B cell (primary cell): ENCODE data around the gene REN. TPM values are rescaled to one million over a fixed set of nuclear protein-coding genes. Genes with fewer than 3 reads are reported as not detected.

ENCODE experiments used
- ATAC-seq: fragments of 200-7000 bp; cut with Tn5 transposase; one replicate; pipeline ENCODE4 v1.10.0; 2021; ENCODE audit warnings: low read depth, mild to moderate bottlenecking, moderate number of reproducible peaks, moderate library complexity
- CTCF ChIA-PET: fragments of 350-600 bp; sonication (Branson Sonifier 250); formaldehyde crosslinking; loops from one replicate; lab custom pipeline; 2021; ENCODE audit warnings: antibody characterized with exemption, inconsistent platforms; lab: Charles Lee
- POLR2A ChIA-PET: fragments of 350-600 bp; sonication (Branson Sonifier 250); formaldehyde crosslinking; loops from one replicate; lab custom pipeline; 2021; ENCODE audit warnings: antibody characterized with exemption; lab: Charles Lee
- DNase-seq: peaks from one replicate; pipeline ENCODE4 v3.0.0; 2013
- H2AFZ ChIP-seq: 2 replicates; pipeline ENCODE4 v1.6.1; 2012; ENCODE audit warnings: mild to moderate bottlenecking, low read depth, low read length; ENCODE audit not compliant: insufficient read depth, poor library complexity, severe bottlenecking
- H3K27ac ChIP-seq, 2 donors: 1 replicate in 1 of 2; 2 replicates in 1 of 2; pipeline ENCODE4 v1.5.1; 2012 to 2013; ENCODE audit warnings: low read length in 2 of 2, mild to moderate bottlenecking in 2 of 2, moderate library complexity in 1 of 2
- H3K27me3 ChIP-seq, 4 experiments: fragments of 200-600 bp in 1 of 4; sonication (generic) in 1 of 4; replicated peaks in 1 of 4; 1 replicate in 2 of 4; 2 replicates in 2 of 4; pipeline versions ENCODE4 v1.6.1 to v1.7.0; 2013 to 2016; ENCODE audit warnings: low read length in 3 of 4, mild to moderate bottlenecking in 2 of 4, mixed read lengths in 1 of 4, moderate library complexity in 1 of 4; ENCODE audit not compliant: insufficient read depth in 4 of 4, control insufficient read depth in 3 of 4; ENCODE audit errors: control extremely low read depth in 1 of 4
- H3K36me3 ChIP-seq, 2 experiments: replicated peaks in 1 of 2; 1 replicate in 1 of 2; 2 replicates in 1 of 2; pipeline versions ENCODE4 v1.6.1 to v1.7.1; 2013; ENCODE audit warnings: low read length in 1 of 2; ENCODE audit not compliant: insufficient read depth in 2 of 2, control insufficient read depth in 1 of 2; ENCODE audit errors: control extremely low read depth in 1 of 2, extremely low read depth in 1 of 2
- H3K4me1 ChIP-seq, 2 donors: fragments of 200-600 bp in 1 of 2; sonication (generic) in 1 of 2; 1 replicate in 1 of 2; 2 replicates in 1 of 2; pipeline versions ENCODE4 v1.5.1 to v1.6.1; 2013 to 2017; ENCODE audit warnings: low read length in 2 of 2; ENCODE audit not compliant: control insufficient read depth in 2 of 2, insufficient read depth in 2 of 2
- H3K4me2 ChIP-seq: replicated peaks from 2 replicates; pipeline ENCODE3; 2012; ENCODE audit warnings: mild to moderate bottlenecking, low read depth, low read length; ENCODE audit not compliant: poor library complexity, severe bottlenecking
- H3K4me3 ChIP-seq, 5 experiments: fragments of 200-600 bp in 1 of 5; sonication (generic) in 1 of 5; 1 replicate in 3 of 5; 2 replicates in 2 of 5; pipeline versions ENCODE4 v1.5.1 to v1.7.0; 2011 to 2016; ENCODE audit warnings: low read length in 4 of 5, mild to moderate bottlenecking in 4 of 5, low read depth in 2 of 5, control low read depth in 1 of 5, moderate library complexity in 1 of 5; ENCODE audit not compliant: insufficient read depth in 1 of 5; ENCODE audit errors: control extremely low read depth in 1 of 5, extremely low read depth in 1 of 5
- H3K79me2 ChIP-seq: fragments of 200-600 bp; sonication (generic); one replicate; pipeline ENCODE4 v1.6.0; 2016; ENCODE audit warnings: low read length; ENCODE audit not compliant: control insufficient read depth, insufficient read depth
- H3K9ac ChIP-seq: fragments of 200-600 bp; sonication (generic); 2 replicates; pipeline ENCODE4 v1.6.1; 2017; ENCODE audit warnings: mild to moderate bottlenecking, low read length, moderate library complexity
- H3K9me3 ChIP-seq, 3 donors: one replicate each; pipeline versions ENCODE4 v1.6.1 to v1.7.1; 2013; ENCODE audit warnings: low read length in 2 of 3; ENCODE audit not compliant: control insufficient read depth in 2 of 3, insufficient read depth in 1 of 3; ENCODE audit errors: control extremely low read depth in 1 of 3
- H4K20me1 ChIP-seq: 2 replicates; pipeline ENCODE4 v1.6.0; 2012; ENCODE audit warnings: mild to moderate bottlenecking, low read length; ENCODE audit not compliant: insufficient read depth, control insufficient read depth, poor library complexity, severe bottlenecking
- H3K27ac Mint-ChIP-seq: one replicate; pipeline ENCODE4 v1.8.0; 2021; ENCODE audit warnings: mixed read lengths
- H3K27me3 Mint-ChIP-seq: one replicate; pipeline ENCODE4 v1.8.0; 2021; ENCODE audit warnings: mixed read lengths
- H3K4me1 Mint-ChIP-seq: one replicate; pipeline ENCODE4 v1.8.0; 2021; ENCODE audit warnings: mixed read lengths
- H3K4me3 Mint-ChIP-seq: one replicate; pipeline ENCODE4 v1.8.0; 2021; ENCODE audit warnings: mixed read lengths
- H3K9me3 Mint-ChIP-seq: one replicate; pipeline ENCODE4 v1.8.0; 2022; ENCODE audit warnings: mixed read lengths; ENCODE audit not compliant: insufficient read depth
- CTCF ChIP-seq: fragments of 200-600 bp; IDR thresholded peaks from one replicate; pipeline ENCODE4 v1.8.0; 2022; ENCODE audit warnings: antibody characterized with exemption, mild to moderate bottlenecking
- EZH2 ChIP-seq: IDR thresholded peaks from 2 replicates; pipeline ENCODE4 v1.6.1; 2012; ENCODE audit warnings: borderline replicate concordance, low read depth, mild to moderate bottlenecking, moderate library complexity, low read length; ENCODE audit not compliant: insufficient read depth, poor library complexity, severe bottlenecking
- WGBS: methylation state at CpG from one replicate; pipeline ENCODE4 v1.1.5; 2013; ENCODE audit warnings: missing lambda C conversion rate; ENCODE audit not compliant: insufficient coverage; 5-methylcytosine and 5-hydroxymethylcytosine counted together
- intact Hi-C: fragments of 100-400 bp; cut with micrococcal nuclease; formaldehyde crosslinking; loops from one replicate; pipeline ENCODE4 v1.10.0; 2022
- polyA plus RNA-seq: library from polyadenylated mRNA; depleted of rRNA; stranded (reverse); fragments of >200 nt; gene quantifications from 2 replicates; pipeline ENCODE4 v1.2.3, GENCODE V29; 2012
- total RNA-seq, 2 donors: library from RNA; stranded (reverse); fragments of 120-200 nt in 1 of 2; gene quantifications; 1 replicate in 1 of 2; 2 replicates in 1 of 2; pipeline versions ENCODE4 v1.2.3 to v1.2.4, GENCODE V29; 2013 to 2022

The REN gene
- total and polyA plus RNA-seq, 2 donors (not counting 1 experiment from before 2014, with no cell fraction given) = not detected

- no peak overlapping the region for H3K27ac Mint-ChIP-seq
- WGBS = 100% methylated on average over 4 of the region's 6 CpGs
- ChIA-PET CTCF (no interaction called here), POLR2A (no interaction called here)
- no peaks in the 10 kb centered on the region for H4K20me1 ChIP-seq
- ATAC-seq = no peak
- no peaks in the 10 kb centered on the region for H3K9me3 Mint-ChIP-seq
- no peak overlapping the region for H2AFZ ChIP-seq
- H3K4me2 ChIP-seq = no peak overlapping the region
- no peak overlapping the region for H3K9ac ChIP-seq
- H3K4me1 Mint-ChIP-seq = peaks cover 2% of the 10 kb centered on the region
- intact Hi-C loops = no loop called here
- no peak overlapping the region for H3K27ac ChIP-seq
- H3K27me3 Mint-ChIP-seq = peaks cover 25% of the 10 kb centered on the region
- peaks cover 0 to 7% (median 3%) of the 10 kb centered on the region in 4 experiments for H3K27me3 ChIP-seq
- TF ChIP-seq CTCF (no peak), EZH2 (no peak)
- no peak overlapping the region for H3K4me3 ChIP-seq
- no peak overlapping the region for H3K4me3 Mint-ChIP-seq
- no peak for DNase-seq
- no peaks in the 10 kb centered on the region for H3K79me2 ChIP-seq
- H3K36me3 ChIP-seq = no peaks in the 10 kb centered on the region
- H3K9me3 ChIP-seq = no peaks in the 10 kb centered on the region
- peaks cover 2 to 6% of the 10 kb centered on the region in 2 donors for H3K4me1 ChIP-seq
These were observed 19.8 kb downstream of the REN start for GRCh38 chr1:204146309-204146708.

GRCh38 chr1:204145033-204145504 lies 21.1 kb downstream of the REN start:
- Histone ChIP-seq H3K27me3 (no peaks in the 10 kb centered on the region), H3K27ac (no peak overlapping the region), H3K9ac (no peak overlapping the region), H3K4me3 (no peak overlapping the region), H4K20me1 (no peaks in the 10 kb centered on the region), H2AFZ (no peak overlapping the region), H3K4me2 (no peak overlapping the region), H3K4me1 (no peaks in the 10 kb centered on the region), H3K36me3 (no peaks in the 10 kb centered on the region), H3K9me3 (no peaks in the 10 kb centered on the region), H3K79me2 (no peaks in the 10 kb centered on the region)
- POLR2A ChIA-PET = no interaction called here
- ATAC-seq = no peak
- intact Hi-C loops = no loop called here
- Mint-ChIP-seq H3K9me3 (no peaks in the 10 kb centered on the region), H3K4me3 (no peak overlapping the region), H3K27ac (no peak overlapping the region), H3K27me3 (peaks cover 20% of the 10 kb centered on the region), H3K4me1 (no peaks in the 10 kb centered on the region)
- CTCF ChIA-PET = interaction anchor here (1.0 kb wide), 1 partner anchor 18 kb away, joined by 3 read pairs; no protein-coding TSS in a partner anchor
- no peak for DNase-seq
- WGBS = 91% methylated on average over 3 of the region's 4 CpGs
- TF ChIP-seq CTCF = no peak
- no peak for TF ChIP-seq EZH2
